ENCODE data around the gene N4BP2L2. TPM values are rescaled to one million over a fixed set of nuclear protein-coding genes. Genes with fewer than 3 reads are reported as not detected.

The N4BP2L2 gene
- total and polyA plus RNA-seq, 2 of the 8 experiments (the other 6 are each of a cell fraction or from before 2014, with no cell fraction given), result 14.6 to 67.6 TPM

DNA sequence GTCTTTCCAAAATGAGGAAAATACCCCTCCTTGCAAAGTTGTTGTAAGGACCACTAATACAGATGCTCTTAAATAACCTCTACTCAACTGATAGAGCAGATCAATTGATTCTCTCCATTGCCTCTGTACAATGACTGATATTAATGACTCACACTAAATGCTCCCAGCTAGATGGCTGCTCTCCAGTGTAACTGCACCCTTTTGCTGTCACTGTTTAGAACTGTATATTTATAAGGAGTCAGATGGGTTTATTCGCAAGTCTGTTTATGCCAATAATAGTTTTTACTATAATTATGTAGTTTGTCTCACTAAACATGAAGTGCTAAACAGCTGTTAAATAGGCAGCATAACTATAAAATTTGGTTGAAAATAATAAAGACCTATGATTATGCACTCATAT is 89.6 kb downstream of the N4BP2L2 start:
- Histone ChIP-seq H3K27ac (ENCODE audit: low read depth, low read length) (no peak overlapping the region), H4K20me1 (replicated peaks in 1 of 2; ENCODE audit: control insufficient read depth in 1 of 2, insufficient read depth in 2 of 2, low read length in 2 of 2) (no peaks in the 10 kb centered on the region), H3K4ac (replicated peaks; ENCODE audit: insufficient read length, low read depth, low read length) (no peak overlapping the region), H2AFZ (ENCODE audit: low read length) (no peak overlapping the region), H3K23me2 (ENCODE audit: low read depth, low read length) (no peaks in the 10 kb centered on the region), H3K4me2 (ENCODE audit: insufficient read depth in 1 of 2, low read depth in 2 of 2, low read length in 2 of 2) (no peak overlapping the region), H3K4me3 (ENCODE audit: extremely low read depth in 1 of 4, insufficient read depth in 2 of 4, low read depth in 3 of 4, low read length in 4 of 4) (no peak overlapping the region), H3K27me3 (replicated peaks in 1 of 4; ENCODE audit: control insufficient read depth in 3 of 4, extremely low read depth in 1 of 4, insufficient read depth in 3 of 4, low read length in 3 of 4) (no peaks in the 10 kb centered on the region), H2BK15ac (ENCODE audit: low read length) (no peak overlapping the region), H3K9ac (replicated peaks in 1 of 4; ENCODE audit: extremely low read depth in 1 of 4, low read depth in 3 of 4, low read length in 3 of 4) (no peak overlapping the region), H3K9me3 (ENCODE audit: insufficient read depth in 2 of 2, low read depth in 1 of 2, low read length in 1 of 2) (peaks cover 0 to 2% of the 10 kb centered on the region in 2 experiments; a peak in 1 of 4 replicates), H4K5ac (ENCODE audit: insufficient read length, low read depth, low read length) (no peak overlapping the region), H2BK20ac (ENCODE audit: low read length) (no peak overlapping the region), H3K23ac (ENCODE audit: insufficient read length) (no peak overlapping the region), H3K56ac (replicated peaks; ENCODE audit: insufficient read length, low read depth, low read length) (no peak overlapping the region), H2AK5ac (ENCODE audit: low read depth, low read length) (no peak overlapping the region), H3K18ac (ENCODE audit: extremely low read depth, low read length) (no peak overlapping the region), H3K79me1 (ENCODE audit: low read depth, low read length) (no peaks in the 10 kb centered on the region), H3K79me2 (ENCODE audit: control insufficient read depth in 1 of 2, insufficient read depth in 2 of 2, low read length in 2 of 2) (no peaks in the 10 kb centered on the region), H4K8ac (ENCODE audit: extremely low read depth, insufficient read depth, low read length) (no peak overlapping the region), H2BK12ac (ENCODE audit: low read depth, low read length) (no peak overlapping the region), H3K14ac (ENCODE audit: insufficient read length) (no peak overlapping the region), H2BK120ac (replicated peaks; ENCODE audit: low read depth, low read length) (no peak overlapping the region), H3K4me1 (replicated peaks in 1 of 4; ENCODE audit: control insufficient read depth in 3 of 4, insufficient read depth in 4 of 4, low read length in 3 of 4) (no peaks in the 10 kb centered on the region), H4K91ac (replicated peaks; ENCODE audit: insufficient read length, low read length) (no peak overlapping the region), H3K36me3 (ENCODE audit: control insufficient read depth in 2 of 4, insufficient read depth in 4 of 4, low read length in 3 of 4) (no peaks in the 10 kb centered on the region), H2BK5ac (ENCODE audit: low read depth, low read length) (no peak overlapping the region)
- DNase-seq (ENCODE audit: low read depth in 1 of 2, low spot score in 2 of 2) (no peak), FAIRE-seq (no peak)
- TF ChIP-seq, protein P1, sequence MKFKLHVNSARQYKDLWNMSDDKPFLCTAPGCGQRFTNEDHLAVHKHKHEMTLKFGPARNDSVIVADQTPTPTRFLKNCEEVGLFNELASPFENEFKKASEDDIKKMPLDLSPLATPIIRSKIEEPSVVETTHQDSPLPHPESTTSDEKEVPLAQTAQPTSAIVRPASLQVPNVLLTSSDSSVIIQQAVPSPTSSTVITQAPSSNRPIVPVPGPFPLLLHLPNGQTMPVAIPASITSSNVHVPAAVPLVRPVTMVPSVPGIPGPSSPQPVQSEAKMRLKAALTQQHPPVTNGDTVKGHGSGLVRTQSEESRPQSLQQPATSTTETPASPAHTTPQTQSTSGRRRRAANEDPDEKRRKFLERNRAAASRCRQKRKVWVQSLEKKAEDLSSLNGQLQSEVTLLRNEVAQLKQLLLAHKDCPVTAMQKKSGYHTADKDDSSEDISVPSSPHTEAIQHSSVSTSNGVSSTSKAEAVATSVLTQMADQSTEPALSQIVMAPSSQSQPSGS (IDR thresholded peaks at IDR 0.05; ENCODE audit: low read length), result no peak
- 92% methylated on average over 1 of the region's 1 CpG; no CpG with 5 or more reads in 1 of the 2 experiments for WGBS, 2 experiments (ENCODE audit: extremely low coverage in 1 of 2, insufficient coverage in 1 of 2, insufficient read length in 1 of 2, insufficient replicate concordance in 2 of 2, low coverage in 1 of 2, low lambda C conversion rate in 2 of 2, missing lambda C conversion rate in 1 of 2)
- CTCF ChIA-PET (ENCODE audit: partially characterized antibody), result interaction anchor here (0.6 kb wide), 1 partner anchor 24 kb away, joined by 3 read pairs; no protein-coding TSS in a partner anchor
- POLR2A ChIA-PET (ENCODE audit: partially characterized antibody), result no interaction called here
